Esophagus squamous epithelium (tissue), 5 donors: Measurements from ENCODE around the gene GAK. TPM values are rescaled to one million over a fixed set of nuclear protein-coding genes. Genes with fewer than 3 reads are reported as not detected.

Source experiments
- DNase-seq: peaks from one replicate; lab custom pipeline; 2025; lab: John Stamatoyannopoulos, UW
- H3K27ac ChIP-seq, 4 donors: fragments of 200-600 bp; sonication (generic); one replicate each; pipeline ENCODE4 v1.5.1; 2016 to 2019; ENCODE audit warnings: mild to moderate bottlenecking in 1 of 4
- H3K27me3 ChIP-seq, 4 donors: fragments of 200-600 bp; sonication (generic); 1 replicate in 3 of 4; 2 replicates in 1 of 4; pipeline versions ENCODE4 v1.5.1 to v1.6.0; 2017 to 2021; ENCODE audit warnings: antibody characterized with exemption in 1 of 4
- H3K36me3 ChIP-seq, 3 donors: fragments of 200-600 bp; sonication (generic); one replicate each; pipeline ENCODE4 v1.5.1; 2016 to 2019
- H3K4me1 ChIP-seq, 3 donors: fragments of 200-600 bp; sonication (generic); one replicate each; pipeline ENCODE4 v1.5.1; 2017 to 2019
- H3K4me3 ChIP-seq, 4 donors: fragments of 200-600 bp; sonication (generic); 1 replicate in 3 of 4; 2 replicates in 1 of 4; pipeline ENCODE4 v1.5.1; 2016 to 2019; ENCODE audit warnings: mild to moderate bottlenecking in 2 of 4, moderate library complexity in 1 of 4
- H3K9me3 ChIP-seq, 3 donors: fragments of 200-600 bp; sonication (generic); one replicate each; pipeline ENCODE4 v1.5.1; 2016 to 2019
- CTCF ChIP-seq, 6 experiments: fragments of 450-650 bp in 4 of 6; fragments of 200-600 bp in 2 of 6; sonication (generic) in 2 of 6; IDR thresholded peaks; one replicate each; pipeline ENCODE4 v1.5.1; 2016 to 2019; ENCODE audit warnings: antibody characterized with exemption in 6 of 6, mild to moderate bottlenecking in 4 of 6, moderate library complexity in 4 of 6
- POLR2A ChIP-seq, 4 donors: fragments of 450-650 bp; IDR thresholded peaks; one replicate each; pipeline ENCODE4 v1.6.1; 2017; ENCODE audit warnings: antibody characterized with exemption in 4 of 4, mild to moderate bottlenecking in 4 of 4, moderate library complexity in 3 of 4
- WGBS, 2 donors: methylation state at CpG; one replicate each; pipeline ENCODE4 v1.1.5; 2018; 5-methylcytosine and 5-hydroxymethylcytosine counted together
- intact Hi-C: fragments of 100-400 bp; cut with DNase I; formaldehyde crosslinking; loops from one replicate; pipeline ENCODE4 v1.15.0; 2022
- total RNA-seq, 4 donors: library from RNA; depleted of rRNA; stranded (reverse); fragments of >200 nt; gene quantifications; one replicate each; pipeline ENCODE4 v1.1.0, GENCODE V29; 2016
- donor health status: DM: yes; HTN: yes; CAD: no.

Gene GAK
- total RNA-seq, 4 donors from 2014 or later, result 70.6 to 97.8 (median 80.7) TPM

DNA sequence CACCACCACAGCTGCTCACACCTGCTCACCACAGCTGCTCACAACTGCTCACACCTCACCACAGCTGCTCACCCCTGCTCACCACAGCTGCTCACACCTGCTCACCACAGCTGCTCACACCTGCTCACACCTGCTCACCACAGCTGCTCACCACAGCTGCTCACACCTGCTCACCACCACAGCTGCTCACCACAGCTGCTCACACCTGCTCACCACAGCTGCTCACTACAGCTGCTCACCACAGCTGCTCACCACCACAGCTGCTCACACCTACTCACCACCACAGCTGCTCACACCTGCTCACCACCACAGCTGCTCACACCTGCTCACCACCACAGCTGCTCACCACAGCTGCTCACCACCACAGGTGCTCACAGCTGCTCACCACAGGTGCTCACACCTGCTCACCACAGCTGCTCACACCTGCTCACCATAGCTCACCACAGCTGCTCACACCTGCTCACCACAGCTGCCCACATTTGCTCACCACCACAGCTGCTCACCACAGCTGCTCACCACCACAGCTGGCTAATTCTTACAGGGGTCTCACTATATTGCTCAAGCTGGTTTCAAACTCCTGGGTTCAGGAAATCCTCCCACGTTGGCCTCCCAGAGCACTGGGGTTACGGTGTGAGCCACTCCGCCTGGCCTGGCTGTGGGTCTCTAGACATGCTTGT is 75.8 kb downstream of the GAK start:
- 85 to 95% methylated on average over 3 of the region's 3 CpGs for WGBS, 2 donors
- TF ChIP-seq POLR2A (IDR thresholded peaks at IDR 0.05), result no peak
- TF ChIP-seq CTCF (IDR thresholded peaks at IDR 0.05), result no peak
- Histone ChIP-seq H3K27me3 (no peaks in the 10 kb centered on the region), H3K36me3 (peaks cover 33 to 96% (median 35%) of the 10 kb centered on the region in 3 donors), H3K9me3 (no peaks in the 10 kb centered on the region), H3K4me1 (no peaks in the 10 kb centered on the region), H3K4me3 (no peak overlapping the region), H3K27ac (no peak overlapping the region)
- intact Hi-C loops, result no loop called here
- no peak for DNase-seq

DNA sequence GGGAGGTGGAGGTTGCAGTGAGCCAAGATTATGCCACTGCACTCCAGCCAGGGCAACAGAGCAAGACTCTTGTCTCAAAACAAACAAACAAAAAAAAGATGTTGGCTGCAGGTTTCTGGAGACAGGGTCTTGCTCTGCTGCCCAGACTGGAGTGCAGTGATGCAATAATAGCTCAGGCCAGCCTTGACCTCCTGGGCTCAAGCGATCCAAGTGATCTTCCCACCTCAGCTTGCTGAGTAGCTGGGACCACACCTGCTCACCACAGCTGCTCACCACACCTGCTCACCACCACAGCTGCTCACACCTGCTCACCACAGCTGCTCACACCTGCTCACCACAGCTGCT is 76.3 kb downstream of the GAK start:
- DNase-seq, result no peak
- intact Hi-C loops, result no loop called here
- H3K36me3 ChIP-seq, result peaks cover 31 to 96% (median 39%) of the 10 kb centered on the region in 3 donors

GRCh38 chr4:854356-854755 is 77.8 kb downstream of the GAK start:
- H3K4me3 ChIP-seq, result no peak overlapping the region
- 96% methylated on average over 11 of the region's 11 CpGs for WGBS, 2 donors
- DNase-seq, result no peak
- no peaks in the 10 kb centered on the region for H3K9me3 ChIP-seq
- no peaks in the 10 kb centered on the region for H3K27me3 ChIP-seq
- H3K4me1 ChIP-seq, result no peaks in the 10 kb centered on the region
- peaks cover 19 to 96% (median 37%) of the 10 kb centered on the region in 3 donors for H3K36me3 ChIP-seq
- H3K27ac ChIP-seq, result no peak overlapping the region
- intact Hi-C loops, result no loop called here
- TF ChIP-seq CTCF (IDR thresholded peaks at IDR 0.05) (no peak), POLR2A (IDR thresholded peaks at IDR 0.05) (no peak)

More for the DNA sequence above, 76.3 kb downstream of the GAK start:
- H3K27me3 ChIP-seq, result no peaks in the 10 kb centered on the region
- H3K9me3 ChIP-seq, result no peaks in the 10 kb centered on the region
- WGBS, 2 donors, result 33 to 91% methylated on average over 1 of the region's 1 CpG
- H3K27ac ChIP-seq, result no peak overlapping the region
- TF ChIP-seq CTCF (IDR thresholded peaks at IDR 0.05) (no peak), POLR2A (IDR thresholded peaks at IDR 0.05) (no peak)
- H3K4me3 ChIP-seq, result no peak overlapping the region
- no peaks in the 10 kb centered on the region for H3K4me1 ChIP-seq

DNA sequence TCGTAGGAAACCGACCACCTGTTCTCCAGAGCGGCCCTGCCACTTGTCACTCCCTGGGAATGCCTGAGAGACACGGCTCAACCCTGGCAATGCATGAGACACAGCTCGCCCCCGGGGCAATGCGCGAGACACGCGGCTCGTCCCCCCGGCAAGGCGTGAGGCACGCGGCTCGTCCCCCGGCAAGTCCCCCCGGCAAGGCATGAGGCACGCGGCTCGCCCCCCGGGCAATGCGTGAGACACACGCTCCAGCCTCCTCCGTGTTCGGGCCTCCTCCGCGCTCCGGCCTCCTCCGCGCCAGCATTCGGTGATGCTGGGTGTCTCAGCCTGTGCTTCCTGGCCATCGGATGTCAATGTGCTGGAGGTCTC is 78.7 kb downstream of the GAK start:
- Histone ChIP-seq H3K4me3 (no peak overlapping the region), H3K27me3 (no peaks in the 10 kb centered on the region), H3K27ac (no peak overlapping the region), H3K9me3 (no peaks in the 10 kb centered on the region), H3K36me3 (peaks cover 9 to 96% (median 33%) of the 10 kb centered on the region in 3 donors), H3K4me1 (no peaks in the 10 kb centered on the region)
- WGBS, 2 donors, result 89 to 98% methylated on average over 11 to 14 of the region's 33 CpGs
- intact Hi-C loops, result no loop called here
- DNase-seq, result no peak
- TF ChIP-seq POLR2A (IDR thresholded peaks at IDR 0.05), result no peak
- no peak for TF ChIP-seq CTCF (IDR thresholded peaks at IDR 0.05)

- intact Hi-C loops, result no loop called here
- H3K9me3 ChIP-seq, result no peaks in the 10 kb centered on the region
- no peak overlapping the region for H3K4me3 ChIP-seq
- no peak for TF ChIP-seq CTCF (IDR thresholded peaks at IDR 0.05)
- no peak for TF ChIP-seq POLR2A (IDR thresholded peaks at IDR 0.05)
- no peak for DNase-seq
- no peak overlapping the region for H3K27ac ChIP-seq
- peaks cover 0 to 93% (median 20%) of the 10 kb centered on the region in 3 donors for H3K36me3 ChIP-seq
- H3K27me3 ChIP-seq, result no peaks in the 10 kb centered on the region
- WGBS, 2 donors, result 91 to 98% methylated on average over 10 to 13 of the region's 33 CpGs
- H3K4me1 ChIP-seq, result no peaks in the 10 kb centered on the region
Measured at GRCh38 chr4:851701-852430, 80.2 kb downstream of the GAK start.
